Measurements from ENCODE around the gene NSMCE4A.
"Not testable (repeated sequence)": the region's sequence is repeated elsewhere in the genome, so short reads cannot be mapped to it uniquely, and the experiment has no call there.

NSMCE4A gene

GRCh38 chr10:121974535-121975294 lies at the start of gene NSMCE4A:
Gene NSMCE4A (minus strand): TSS chr10:121975217. CDS start chr10:121975165, 52 bp downstream.
- DNase-seq: peak; percentile 82

- DNase-seq: not testable (repeated sequence)
These were observed 48.2 kb upstream of the NSMCE4A start for GRCh38 chr10:122023257-122023656.

GRCh38 chr10:122022276-122022675 lies 47.3 kb upstream of the NSMCE4A start:
- DNase-seq: no peak

- DNase-seq: no peak
These were observed 46.8 kb upstream of the NSMCE4A start for GRCh38 chr10:122021828-122022227.

- no peak for DNase-seq
These were observed 46.4 kb upstream of the NSMCE4A start for GRCh38 chr10:122021379-122021778.

GRCh38 chr10:122020226-122020625 lies 45.2 kb upstream of the NSMCE4A start:
- DNase-seq: no peak

GRCh38 chr10:122019414-122019975 lies 44.5 kb upstream of the NSMCE4A start:
- DNase-seq: no peak

- no peak for DNase-seq
These were observed 44.0 kb upstream of the NSMCE4A start for GRCh38 chr10:122018951-122019413.

GRCh38 chr10:122018491-122018890 lies 43.5 kb upstream of the NSMCE4A start:
- DNase-seq: no peak

GRCh38 chr10:122017926-122018325 lies 42.9 kb upstream of the NSMCE4A start:
- not testable (repeated sequence) for DNase-seq

- DNase-seq: no peak
These were observed 39.7 kb upstream of the NSMCE4A start for GRCh38 chr10:122014652-122015248.

GRCh38 chr10:122013311-122013780 lies 38.3 kb upstream of the NSMCE4A start:
- no peak for DNase-seq

GRCh38 chr10:122012731-122013130 lies 37.7 kb upstream of the NSMCE4A start:
- DNase-seq: no peak

GRCh38 chr10:122010405-122011050 lies 35.5 kb upstream of the NSMCE4A start:
- no peak for DNase-seq

GRCh38 chr10:122007415-122007814 lies 32.4 kb upstream of the NSMCE4A start:
- no peak for DNase-seq

- DNase-seq: no peak
These were observed 26.7 kb upstream of the NSMCE4A start for GRCh38 chr10:122001698-122002097.

- no peak for DNase-seq
These were observed 24.3 kb upstream of the NSMCE4A start for GRCh38 chr10:121999301-121999700.

- no peak for DNase-seq
These were observed 23.4 kb upstream of the NSMCE4A start for GRCh38 chr10:121998462-121998861.

- no peak for DNase-seq
These were observed 19.5 kb upstream of the NSMCE4A start for GRCh38 chr10:121994429-121994941.

GRCh38 chr10:121991727-121992126 lies 16.7 kb upstream of the NSMCE4A start:
- DNase-seq: not testable (repeated sequence)

- DNase-seq: no peak
These were observed 15.1 kb upstream of the NSMCE4A start for GRCh38 chr10:121990015-121990677.

All from activated CD4-positive, alpha-beta T cell treated with anti-CD3 and anti-CD28 coated beads, Interleukin-2, amount 50 U/mL, for 16 hours (primary cell).